Natural killer cell treated with Interleukin-12 subunit alpha and Interleukin-12 subunit beta and Interleukin-15 and Interleukin-18, amount 100 ng/mL, for 72 hours (primary cell): ENCODE measurements around the gene DNER. TPM values are rescaled to one million over a fixed set of nuclear protein-coding genes. Genes with fewer than 3 reads are reported as not detected.
"Not testable (repeated sequence)": the region's sequence is repeated elsewhere in the genome, so short reads cannot be mapped to it uniquely, and the experiment has no call there.

Experiments
- ATAC-seq, 2 donors: fragments of 150-1000 bp; cut with Tn5 transposase in 1 of 2; sonication (Bioruptor Pico), chemical (Tn5 transposase) in 1 of 2; 2 replicates each; pipeline ENCODE4 v1.10.0; 2021
- DNase-seq: peaks from one replicate; pipeline ENCODE4 v3.0.0; 2022; ENCODE audit warnings: low spot score
- H3K27ac Mint-ChIP-seq, 2 donors: 1 replicate in 1 of 2; 2 replicates in 1 of 2; pipeline ENCODE4 v1.8.0; 2022; ENCODE audit warnings: mixed read lengths in 2 of 2, mild to moderate bottlenecking in 1 of 2, moderate library complexity in 1 of 2
- H3K27me3 Mint-ChIP-seq, 2 donors: 1 replicate in 1 of 2; 2 replicates in 1 of 2; pipeline ENCODE4 v1.8.0; 2022; ENCODE audit warnings: mixed read lengths in 2 of 2
- H3K36me3 Mint-ChIP-seq: one replicate; pipeline ENCODE4 v1.8.0; 2022; ENCODE audit warnings: mixed read lengths
- H3K4me1 Mint-ChIP-seq, 2 donors: 1 replicate in 1 of 2; 2 replicates in 1 of 2; pipeline ENCODE4 v1.8.0; 2022; ENCODE audit warnings: low read depth in 2 of 2, mixed read lengths in 2 of 2, mild to moderate bottlenecking in 1 of 2
- H3K4me3 Mint-ChIP-seq: one replicate; pipeline ENCODE4 v1.8.0; 2022; ENCODE audit warnings: mixed read lengths
- H3K9me3 Mint-ChIP-seq: 2 replicates; pipeline ENCODE4 v1.8.0; 2022; ENCODE audit warnings: mixed read lengths
- total RNA-seq, 2 donors: library from RNA; stranded (reverse); gene quantifications; one replicate each; pipeline ENCODE4 v1.2.3, GENCODE V29; 2022

The DNER gene
- total RNA-seq, 2 donors from 2014 or later: 0.14 TPM; not detected in 1

- Mint-ChIP-seq H3K27ac (no peak overlapping the region), H3K4me1 (no peaks in the 10 kb centered on the region), H3K9me3 (peaks cover 4% of the 10 kb centered on the region), H3K27me3 (no peaks in the 10 kb centered on the region), H3K36me3 (no peaks in the 10 kb centered on the region), H3K4me3 (no peak overlapping the region)
- no peak for ATAC-seq
- DNase-seq: no peak
These were observed 351.1 kb downstream of the DNER start for GRCh38 chr2:229363185-229363814.

GRCh38 chr2:229350883-229351282, 363.5 kb downstream of the DNER start:
- H3K4me1 Mint-ChIP-seq: no peaks in the 10 kb centered on the region
- peaks cover 6% of the 10 kb centered on the region for H3K9me3 Mint-ChIP-seq
- H3K27ac Mint-ChIP-seq: no peak overlapping the region
- DNase-seq (no peak), ATAC-seq (no peak)
- H3K27me3 Mint-ChIP-seq: peaks cover 2 to 15% of the 10 kb centered on the region in 2 donors
- no peak overlapping the region for H3K4me3 Mint-ChIP-seq
- H3K36me3 Mint-ChIP-seq: no peaks in the 10 kb centered on the region

GRCh38 chr2:229350117-229350805, 364.1 kb downstream of the DNER start:
- Mint-ChIP-seq H3K4me3 (no peak overlapping the region), H3K36me3 (no peaks in the 10 kb centered on the region)
- ATAC-seq: no peak

GRCh38 chr2:229348128-229348527, 366.2 kb downstream of the DNER start:
- Mint-ChIP-seq H3K27me3 (peaks cover 2 to 21% of the 10 kb centered on the region in 2 donors), H3K4me1 (no peaks in the 10 kb centered on the region), H3K36me3 (no peaks in the 10 kb centered on the region), H3K4me3 (no peak overlapping the region), H3K27ac (no peak overlapping the region), H3K9me3 (peaks cover 5% of the 10 kb centered on the region)
- ATAC-seq (no peak), DNase-seq (no peak)

More at GRCh38 chr2:229350117-229350805, 364.1 kb downstream of the DNER start:
- peaks cover 2 to 19% of the 10 kb centered on the region in 2 donors for H3K27me3 Mint-ChIP-seq
- H3K4me1 Mint-ChIP-seq: no peaks in the 10 kb centered on the region
- DNase-seq: no peak
- H3K27ac Mint-ChIP-seq: no peak overlapping the region
- peaks cover 6% of the 10 kb centered on the region for H3K9me3 Mint-ChIP-seq

GRCh38 chr2:229346816-229347540, 367.4 kb downstream of the DNER start:
- DNase-seq: no peak
- Mint-ChIP-seq H3K9me3 (peaks cover 3% of the 10 kb centered on the region), H3K4me3 (no peak overlapping the region), H3K4me1 (no peaks in the 10 kb centered on the region), H3K27me3 (peaks cover 2 to 21% of the 10 kb centered on the region in 2 donors), H3K27ac (no peak overlapping the region), H3K36me3 (no peaks in the 10 kb centered on the region)
- no peak for ATAC-seq

- Mint-ChIP-seq H3K4me3 (no peak overlapping the region), H3K4me1 (no peaks in the 10 kb centered on the region), H3K27me3 (peaks cover 2 to 21% of the 10 kb centered on the region in 2 donors), H3K9me3 (peaks cover 3% of the 10 kb centered on the region), H3K27ac (no peak overlapping the region), H3K36me3 (no peaks in the 10 kb centered on the region)
- DNase-seq (no peak), ATAC-seq (no peak)
These were observed 369.4 kb downstream of the DNER start for GRCh38 chr2:229344955-229345354.

GRCh38 chr2:229344151-229344551, 370.2 kb downstream of the DNER start:
- Mint-ChIP-seq H3K9me3 (no peaks in the 10 kb centered on the region), H3K4me1 (no peaks in the 10 kb centered on the region), H3K4me3 (no peak overlapping the region), H3K36me3 (no peaks in the 10 kb centered on the region), H3K27me3 (peaks cover 2 to 14% of the 10 kb centered on the region in 2 donors), H3K27ac (no peak overlapping the region)
- DNase-seq: no peak
- no peak for ATAC-seq

- no peaks in the 10 kb centered on the region for H3K36me3 Mint-ChIP-seq
- H3K4me3 Mint-ChIP-seq: no peak overlapping the region
- no peaks in the 10 kb centered on the region for H3K9me3 Mint-ChIP-seq
- H3K4me1 Mint-ChIP-seq: no peaks in the 10 kb centered on the region
- DNase-seq: no peak
- peaks cover 2 to 13% of the 10 kb centered on the region in 2 donors for H3K27me3 Mint-ChIP-seq
- H3K27ac Mint-ChIP-seq: no peak overlapping the region
- no peak for ATAC-seq
These were observed 370.7 kb downstream of the DNER start for GRCh38 chr2:229343661-229344060.

GRCh38 chr2:229342376-229342775, 372.0 kb downstream of the DNER start:
- no peaks in the 10 kb centered on the region for H3K4me1 Mint-ChIP-seq

GRCh38 chr2:229340086-229340760, 374.1 kb downstream of the DNER start:
- DNase-seq (no peak), ATAC-seq (peak in 1 of 2 donors; percentile 12)
- no peaks in the 10 kb centered on the region for H3K36me3 Mint-ChIP-seq
- peaks cover 0 to 3% of the 10 kb centered on the region in 2 donors for H3K27me3 Mint-ChIP-seq
- H3K4me1 Mint-ChIP-seq: no peaks in the 10 kb centered on the region
- H3K4me3 Mint-ChIP-seq: no peak overlapping the region
- no peak overlapping the region for H3K27ac Mint-ChIP-seq
- H3K9me3 Mint-ChIP-seq: no peaks in the 10 kb centered on the region

More at GRCh38 chr2:229342376-229342775, 372.0 kb downstream of the DNER start:
- peaks cover 0 to 6% of the 10 kb centered on the region in 2 donors for H3K27me3 Mint-ChIP-seq
- no peak for ATAC-seq
- H3K4me3 Mint-ChIP-seq: no peak overlapping the region
- H3K36me3 Mint-ChIP-seq: no peaks in the 10 kb centered on the region
- no peak for DNase-seq
- H3K9me3 Mint-ChIP-seq: no peaks in the 10 kb centered on the region
- no peak overlapping the region for H3K27ac Mint-ChIP-seq

- H3K4me3 Mint-ChIP-seq: no peak overlapping the region
- DNase-seq (no peak), ATAC-seq (no peak)
- H3K9me3 Mint-ChIP-seq: no peaks in the 10 kb centered on the region
- H3K27ac Mint-ChIP-seq: no peak overlapping the region
- no peaks in the 10 kb centered on the region for H3K4me1 Mint-ChIP-seq
- no peaks in the 10 kb centered on the region for H3K27me3 Mint-ChIP-seq
- no peaks in the 10 kb centered on the region for H3K36me3 Mint-ChIP-seq
These were observed 374.7 kb downstream of the DNER start for GRCh38 chr2:229339618-229340017.

GRCh38 chr2:229339171-229339570, 375.2 kb downstream of the DNER start:
- not testable (repeated sequence) for ATAC-seq, H3K9me3 Mint-ChIP-seq, H3K4me3 Mint-ChIP-seq, H3K4me1 Mint-ChIP-seq, H3K27me3 Mint-ChIP-seq, H3K36me3 Mint-ChIP-seq, DNase-seq, H3K27ac Mint-ChIP-seq

GRCh38 chr2:229335877-229336346, 378.4 kb downstream of the DNER start:
- Mint-ChIP-seq H3K4me3 (no peak overlapping the region), H3K27ac (no peak overlapping the region), H3K36me3 (no peaks in the 10 kb centered on the region), H3K9me3 (no peaks in the 10 kb centered on the region), H3K4me1 (no peaks in the 10 kb centered on the region), H3K27me3 (no peaks in the 10 kb centered on the region)
- ATAC-seq (no peak), DNase-seq (no peak)
